GM19397 (cell line): ENCODE results near the gene PPM1E.
"Not testable (repeated sequence)": the region's sequence is repeated elsewhere in the genome, so short reads cannot be mapped to it uniquely, and the experiment has no call there.

Source experiments
- ATAC-seq: cut with Tn5 transposase; IDR thresholded peaks from one replicate; pipeline ENCODE4 v1.9.1; 2021; ENCODE audit warnings: mild to moderate bottlenecking, moderate library complexity; ENCODE audit not compliant: unreplicated experiment

PPM1E gene

DNA sequence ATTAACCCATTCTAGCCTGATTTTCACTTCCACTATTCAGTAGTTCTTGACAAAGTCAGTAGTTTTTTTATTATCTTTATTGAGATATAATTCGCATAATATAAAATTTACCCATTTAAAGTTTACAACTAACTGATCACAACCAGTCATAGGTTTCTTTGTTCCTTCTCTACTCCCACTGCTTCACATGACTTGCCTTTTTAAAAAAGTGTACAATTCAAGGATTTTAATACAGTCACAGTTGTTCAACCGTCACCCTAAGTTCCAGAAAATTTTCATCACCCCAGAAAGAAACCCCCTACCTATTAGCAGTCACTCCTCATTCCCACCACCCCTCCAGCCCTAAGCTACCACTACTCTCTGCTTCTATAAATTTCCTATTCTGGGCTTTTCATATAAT, 188.5 kb downstream of the PPM1E start:
- no peak for ATAC-seq

DNA sequence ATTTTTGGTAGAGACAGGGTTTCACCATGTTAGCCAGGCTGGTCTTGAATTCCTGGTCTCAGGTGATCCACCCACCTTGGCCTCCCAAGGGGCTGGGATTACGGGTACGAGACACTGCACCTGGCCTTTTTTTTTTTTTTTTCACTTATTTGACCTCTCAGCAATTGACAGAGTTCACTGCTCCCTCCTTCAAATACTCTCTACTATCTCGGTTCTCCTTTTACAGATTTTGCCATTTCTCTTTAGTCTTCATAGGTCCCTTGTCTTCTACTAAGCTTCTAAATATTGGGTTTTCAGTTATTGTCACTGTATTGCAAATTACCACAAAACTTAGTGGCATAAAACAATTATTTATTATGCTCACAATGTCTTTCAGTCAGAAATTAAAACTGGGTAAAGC, 191.8 kb downstream of the PPM1E start:
- ATAC-seq: no peak

DNA sequence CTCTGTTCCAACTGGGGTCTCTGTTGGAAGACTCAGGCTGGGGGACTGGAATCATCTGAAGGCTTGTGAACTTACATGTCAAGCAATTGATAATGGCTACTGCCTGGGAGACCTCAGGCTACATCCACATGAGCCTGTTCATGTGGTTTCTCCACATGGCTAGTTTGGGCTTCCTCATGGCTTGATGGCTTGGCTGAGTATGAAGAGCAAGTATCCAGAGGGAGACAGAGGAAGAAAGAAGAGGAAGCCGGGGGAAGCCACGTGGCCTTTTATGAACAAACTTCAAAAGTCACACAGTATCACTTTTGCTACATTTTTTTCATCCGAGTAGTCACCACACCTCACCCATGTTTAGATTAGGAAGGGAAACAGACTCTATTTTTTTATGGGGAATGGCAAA, 192.2 kb downstream of the PPM1E start:
- ATAC-seq: no peak

DNA sequence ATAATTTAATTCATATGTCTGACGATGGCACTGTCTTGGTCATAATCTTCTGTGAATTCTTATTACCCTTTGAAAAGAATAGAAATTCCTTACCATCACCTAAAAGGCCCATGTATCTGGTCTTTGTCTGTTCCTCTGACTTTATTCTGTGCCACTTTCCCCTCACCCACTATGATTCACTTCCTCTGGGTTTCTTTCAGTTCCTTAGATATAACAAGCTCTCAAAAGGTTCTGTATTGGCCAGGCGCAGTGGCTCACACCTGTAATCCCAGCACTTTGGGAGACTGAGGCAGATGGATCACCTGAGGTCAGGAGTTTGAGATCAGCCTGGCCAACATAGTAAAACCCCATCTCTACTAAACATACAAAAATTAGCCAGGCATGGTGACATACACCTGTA, 198.7 kb downstream of the PPM1E start:
- not testable (repeated sequence) for ATAC-seq

DNA sequence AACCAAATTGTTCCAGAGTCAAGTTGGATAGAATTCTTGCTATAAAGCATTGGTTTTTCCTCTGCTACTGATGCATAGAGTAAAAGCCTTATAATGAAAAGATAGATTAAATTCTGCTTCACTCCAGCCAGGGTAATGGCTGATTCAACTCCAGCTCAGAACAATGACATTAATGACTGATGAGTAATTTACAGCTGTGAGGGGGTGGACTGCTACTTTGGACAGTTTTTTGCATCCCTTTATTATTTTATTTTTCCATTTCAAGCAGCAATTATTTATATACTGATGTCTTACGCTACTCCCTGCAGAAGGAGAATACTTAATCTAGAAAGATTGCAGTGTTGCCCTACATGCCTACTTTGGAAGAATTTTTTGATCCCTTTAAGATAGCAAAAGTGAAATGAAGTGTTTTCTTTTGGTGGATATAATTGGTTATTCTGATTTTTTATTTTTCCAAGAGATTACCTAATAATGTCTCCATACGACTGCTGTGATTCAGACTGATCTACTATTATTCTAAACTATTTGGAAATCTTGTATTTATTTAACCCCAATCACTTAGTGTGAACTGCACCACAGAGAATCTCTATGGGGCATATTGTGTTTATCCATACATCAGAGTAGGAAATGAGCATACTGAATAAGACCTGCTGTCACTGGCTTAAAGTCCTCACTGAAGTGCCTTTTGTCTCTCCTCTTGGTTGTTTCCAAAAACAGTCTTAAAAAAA, 201.5 kb downstream of the PPM1E start:
- no peak for ATAC-seq

DNA sequence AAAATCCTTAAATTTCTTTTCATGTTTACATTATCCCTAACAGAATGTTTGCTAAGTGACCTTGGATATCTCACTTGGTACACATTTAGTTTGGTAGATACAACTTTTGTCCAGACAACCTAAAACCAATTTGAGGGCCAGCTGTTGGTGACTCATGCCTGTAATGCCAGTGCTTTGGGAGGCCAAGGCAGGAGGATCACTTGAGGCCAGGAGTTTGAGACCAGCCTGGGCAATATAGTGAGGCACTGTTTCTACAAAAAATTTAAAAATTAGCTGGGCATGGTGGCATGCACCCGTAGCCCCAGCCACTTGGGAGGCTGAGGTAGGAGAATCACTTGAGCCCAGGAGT, 202.0 kb downstream of the PPM1E start:
- ATAC-seq: not testable (repeated sequence)

DNA sequence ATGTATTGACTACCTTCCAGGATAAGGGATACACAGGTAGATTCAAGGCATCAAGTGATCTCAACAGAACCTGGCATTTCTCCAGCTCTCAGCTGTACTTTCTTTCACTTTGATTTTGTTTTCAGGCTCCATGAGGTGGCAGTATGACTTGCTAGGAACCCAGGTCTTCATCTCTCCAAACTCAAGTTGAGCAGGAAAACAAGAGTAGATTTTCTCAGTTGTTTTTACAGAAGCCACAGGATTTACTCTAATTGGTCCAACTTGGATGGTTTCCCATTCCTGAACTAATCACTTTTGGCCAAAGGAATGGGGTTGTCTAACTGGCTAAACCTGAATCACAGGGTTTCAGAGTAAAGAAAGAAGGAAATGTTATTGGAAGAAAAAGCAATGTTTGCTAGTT, 204.4 kb downstream of the PPM1E start:
- no peak for ATAC-seq

DNA sequence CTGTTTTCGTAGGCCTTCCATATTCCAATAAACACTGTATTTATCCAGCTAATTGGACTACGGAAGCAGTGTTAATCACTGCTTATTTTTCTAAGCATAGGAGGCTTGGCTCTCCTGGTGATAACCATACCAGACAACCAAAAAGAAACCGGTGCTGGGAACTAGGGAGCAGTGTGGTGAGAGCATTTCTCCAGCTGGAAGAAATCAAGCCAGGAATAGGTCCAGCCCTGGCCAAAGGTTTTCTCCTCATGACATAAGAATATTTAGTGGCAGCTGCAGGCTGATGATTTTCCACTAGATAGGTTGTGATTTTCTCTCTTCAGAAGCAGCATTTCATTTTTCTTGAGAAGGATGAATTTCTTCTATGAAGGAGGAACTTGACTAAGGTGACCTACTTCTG, 209.6 kb downstream of the PPM1E start:
- no peak for ATAC-seq

DNA sequence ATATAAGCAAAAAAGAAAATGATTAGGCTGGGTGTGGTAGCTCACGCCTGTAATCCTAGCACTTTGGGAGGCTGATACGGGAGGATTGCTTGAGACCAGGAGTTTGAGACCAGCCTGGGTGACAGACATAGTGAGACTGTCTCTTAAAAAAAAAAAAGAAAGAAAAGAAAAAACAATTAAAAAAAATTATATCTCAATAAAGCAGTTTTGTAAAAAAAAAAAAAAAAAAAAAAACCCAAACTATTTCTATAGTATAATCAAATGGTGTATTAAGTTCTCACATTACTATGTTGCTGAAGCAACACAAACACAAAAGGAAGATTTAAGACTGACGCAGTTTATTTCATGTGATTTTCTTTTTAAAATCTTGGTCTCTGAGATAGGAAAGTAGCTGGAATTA, 210.6 kb downstream of the PPM1E start:
- no peak for ATAC-seq

DNA sequence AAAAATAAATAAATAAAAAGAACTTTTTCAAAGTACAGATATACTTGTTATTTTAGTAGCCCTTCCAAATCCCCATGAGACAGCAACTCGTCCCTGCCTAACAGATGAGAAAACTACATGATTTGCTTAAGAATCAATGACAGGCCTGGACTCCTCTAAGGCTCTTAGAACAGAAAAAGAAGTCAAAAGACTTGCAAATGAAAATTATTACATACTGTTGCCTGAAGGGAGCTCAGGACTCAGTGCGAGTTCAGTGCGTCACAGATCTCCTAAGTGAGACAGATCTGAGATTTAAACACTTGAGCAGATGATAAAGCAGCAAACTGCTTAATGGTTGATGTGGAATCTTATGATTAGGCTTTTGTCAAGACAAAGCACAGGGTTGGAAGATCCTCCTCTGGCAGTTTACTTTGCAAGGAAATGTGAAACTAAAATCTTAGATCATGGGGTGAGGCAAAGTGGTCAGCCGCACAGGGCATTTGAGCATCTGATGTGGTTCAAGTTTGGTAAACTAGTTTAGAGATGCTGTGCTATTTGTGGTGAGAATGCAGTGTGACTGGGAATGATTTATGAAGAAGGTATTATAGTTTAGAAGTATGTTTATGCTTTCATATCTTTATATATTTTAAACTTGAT, 212.9 kb downstream of the PPM1E start:
- ATAC-seq: no peak

DNA sequence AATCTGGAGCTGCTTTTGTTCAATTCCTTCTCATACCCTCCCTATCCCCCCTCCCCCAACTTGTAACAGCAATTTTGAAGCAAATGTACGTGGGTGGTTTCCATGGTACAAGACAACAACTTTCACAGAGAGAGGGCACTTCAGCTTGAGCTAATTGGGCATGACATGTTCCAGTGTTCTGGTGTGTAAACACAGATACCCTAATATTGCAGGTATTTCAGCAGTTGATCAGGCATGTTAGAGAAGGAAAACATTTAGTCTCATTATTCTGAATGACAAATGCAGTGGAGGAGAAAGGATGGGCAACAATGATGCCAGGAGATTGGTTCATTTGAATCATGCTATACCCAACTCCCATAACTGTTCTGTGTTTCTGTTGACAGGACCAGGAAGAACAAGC, 213.5 kb downstream of the PPM1E start:
- ATAC-seq: no peak

DNA sequence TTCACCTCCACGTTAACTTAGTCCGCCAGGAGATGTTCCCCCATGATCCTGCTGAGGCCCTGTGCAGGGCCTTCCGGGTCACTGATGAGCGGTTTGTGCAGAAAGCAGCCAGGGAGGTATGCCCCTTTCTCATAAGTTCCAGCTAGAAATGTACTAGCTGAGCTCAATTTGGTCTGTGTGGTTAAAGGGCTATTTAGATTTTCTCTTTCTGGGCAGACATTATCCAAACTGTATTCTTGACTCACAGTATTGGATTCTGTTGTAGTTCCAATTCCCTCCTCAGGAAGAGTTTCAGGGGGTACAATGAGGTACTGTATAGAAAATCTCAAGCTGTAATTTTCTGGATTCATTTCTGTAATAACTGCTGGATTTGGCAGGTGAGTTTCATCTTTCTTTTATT, 214.0 kb downstream of the PPM1E start:
- ATAC-seq: no peak

DNA sequence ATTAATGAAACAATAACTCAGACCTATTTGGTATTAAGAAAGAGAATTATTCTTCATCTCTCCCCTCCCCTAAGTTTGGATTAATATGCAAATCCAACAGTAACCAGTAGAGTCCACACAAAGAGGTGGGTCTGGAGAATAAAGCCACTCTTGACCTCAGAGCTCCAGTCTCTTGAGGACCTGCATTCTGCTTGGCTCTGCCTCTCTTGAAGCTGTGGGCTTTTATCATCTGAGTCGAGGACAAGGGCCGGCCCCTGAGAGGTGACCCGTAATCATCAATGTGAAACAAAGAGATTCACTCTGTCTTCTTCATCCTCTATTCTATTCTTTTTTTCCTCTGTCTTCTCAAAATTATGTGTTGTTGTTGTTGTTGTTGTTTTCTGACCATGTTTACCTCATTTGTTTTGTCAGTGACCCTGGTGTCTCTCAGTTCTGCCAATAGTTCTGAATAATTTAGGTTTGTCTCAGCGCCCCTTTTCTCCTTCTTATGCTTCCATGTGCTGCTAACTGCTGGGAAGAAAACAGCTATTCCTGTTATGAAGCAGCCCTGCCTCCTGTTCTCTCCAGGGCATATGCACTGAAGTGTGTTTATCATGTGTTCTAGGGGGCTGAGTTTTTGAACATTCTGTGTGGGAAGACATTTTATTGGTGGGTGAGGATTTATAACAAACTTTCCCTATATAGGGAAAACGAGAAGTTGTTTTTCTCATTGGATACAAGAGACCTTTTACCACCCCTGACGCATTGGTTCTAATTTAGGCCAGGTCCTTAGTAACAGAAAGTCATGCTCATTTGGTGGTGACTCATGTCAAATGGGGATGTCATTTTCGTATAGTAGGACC, 215.2 kb downstream of the PPM1E start:
- ATAC-seq: no peak

DNA sequence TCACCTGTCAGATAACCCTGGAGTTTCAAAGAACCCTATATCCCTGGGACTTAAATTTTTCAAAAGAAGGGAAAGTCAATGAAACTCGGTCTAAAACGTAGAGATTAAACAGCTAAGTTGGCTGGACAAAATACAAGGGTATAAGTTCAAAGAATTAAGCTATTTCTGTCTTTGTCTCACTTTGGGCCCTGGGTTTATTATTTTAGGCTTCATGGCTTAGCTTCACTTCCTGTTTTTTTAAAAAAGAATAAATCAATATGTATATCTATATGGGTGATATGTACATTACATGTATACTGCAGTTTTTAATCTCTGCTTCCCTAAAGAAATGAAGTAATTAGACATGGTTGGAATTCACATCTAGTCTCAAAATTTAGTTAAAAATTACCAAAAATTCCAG, 218.7 kb downstream of the PPM1E start:
- ATAC-seq: no peak

DNA sequence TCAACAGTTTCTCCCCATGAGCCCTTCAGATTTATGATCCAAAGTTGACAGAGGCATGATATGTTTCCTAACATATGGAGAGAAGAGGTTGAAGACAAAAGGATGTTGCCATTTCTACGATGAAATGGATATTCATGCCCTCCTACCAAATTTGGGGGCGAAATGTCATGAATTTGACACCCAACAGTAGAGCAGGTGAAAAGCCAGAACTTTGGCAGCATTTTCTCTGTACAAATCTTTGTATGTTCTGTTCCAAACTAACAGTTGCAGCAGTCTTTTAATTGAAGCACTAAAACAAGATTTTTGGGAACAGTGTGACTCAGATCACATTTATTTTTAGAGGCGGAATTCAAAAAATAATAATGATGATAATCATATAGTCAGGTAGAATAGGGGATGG, 220.9 kb downstream of the PPM1E start:
- no peak for ATAC-seq

DNA sequence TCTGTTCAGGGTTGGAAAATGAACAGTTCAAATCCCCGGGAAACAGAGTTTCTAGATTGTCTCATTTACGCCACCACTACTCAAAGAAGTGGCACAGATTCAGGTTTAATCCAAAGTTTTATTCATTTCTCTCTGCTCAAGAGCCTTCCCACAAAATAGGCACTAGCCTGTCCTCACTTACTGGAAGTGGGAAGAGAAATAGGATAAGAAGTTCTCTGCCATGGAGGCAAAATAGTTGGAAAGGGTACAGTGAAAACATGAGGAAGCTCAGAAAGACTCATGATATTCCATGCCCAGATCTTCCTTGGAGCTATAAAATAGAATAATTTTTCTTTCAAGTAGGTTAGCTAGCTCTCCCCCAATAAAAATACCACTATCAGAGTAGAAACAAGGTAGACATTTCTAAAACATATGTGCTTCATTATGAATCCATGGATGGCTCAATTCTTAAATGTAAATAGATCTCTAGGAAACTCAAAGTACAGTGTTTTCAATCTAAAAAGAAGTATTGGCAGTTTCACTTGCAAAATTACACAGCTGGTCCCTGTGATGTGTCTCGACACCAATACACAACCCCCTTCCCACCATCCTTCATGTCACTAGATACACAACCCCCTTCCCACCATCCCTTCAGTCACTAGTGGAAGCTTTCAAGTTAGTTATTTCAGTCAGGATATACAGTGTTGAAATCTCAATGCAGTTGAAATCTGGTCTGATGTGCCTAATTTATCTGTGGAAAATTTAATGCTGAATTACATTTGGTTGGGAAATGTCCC, 225.2 kb downstream of the PPM1E start:
- ATAC-seq: no peak

DNA sequence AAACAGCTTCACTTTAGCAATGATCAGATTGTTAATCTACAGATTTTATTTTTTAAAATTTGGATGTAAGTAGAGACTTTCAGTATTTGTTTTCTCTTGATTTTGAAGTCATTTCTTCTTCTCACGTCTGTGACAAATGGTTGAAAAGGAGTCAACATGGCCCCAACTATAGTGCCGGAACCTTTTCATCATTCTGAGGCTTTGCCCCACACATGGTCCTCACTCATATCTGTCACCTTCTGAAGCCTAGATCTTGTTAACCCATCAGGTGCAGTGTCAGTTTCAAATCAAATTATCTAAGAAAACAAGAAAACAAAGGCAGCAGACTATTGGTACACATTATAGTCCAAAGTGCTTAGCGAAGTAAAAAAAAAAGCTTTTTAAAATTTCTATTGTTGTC, 227.0 kb downstream of the PPM1E start:
- no peak for ATAC-seq

DNA sequence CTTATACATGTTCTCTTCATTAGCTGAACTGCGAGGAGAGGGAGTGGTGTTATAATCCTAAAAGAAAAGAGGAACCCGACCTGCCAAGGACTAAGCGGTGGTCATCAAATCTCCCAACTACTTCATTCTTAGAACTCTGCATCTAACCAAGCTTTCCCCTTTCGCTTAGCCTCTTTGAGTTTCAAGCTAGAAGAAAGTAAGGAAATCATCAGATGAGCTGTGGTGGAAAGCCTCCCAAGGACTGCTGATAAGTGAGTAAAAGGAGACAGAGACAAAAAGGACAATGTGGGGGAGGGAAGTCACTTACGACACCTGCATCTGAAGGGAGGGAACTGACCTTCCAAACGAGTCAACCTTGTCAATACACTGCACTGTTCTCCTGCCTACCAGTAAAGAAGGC, 229.7 kb downstream of the PPM1E start:
- no peak for ATAC-seq

DNA sequence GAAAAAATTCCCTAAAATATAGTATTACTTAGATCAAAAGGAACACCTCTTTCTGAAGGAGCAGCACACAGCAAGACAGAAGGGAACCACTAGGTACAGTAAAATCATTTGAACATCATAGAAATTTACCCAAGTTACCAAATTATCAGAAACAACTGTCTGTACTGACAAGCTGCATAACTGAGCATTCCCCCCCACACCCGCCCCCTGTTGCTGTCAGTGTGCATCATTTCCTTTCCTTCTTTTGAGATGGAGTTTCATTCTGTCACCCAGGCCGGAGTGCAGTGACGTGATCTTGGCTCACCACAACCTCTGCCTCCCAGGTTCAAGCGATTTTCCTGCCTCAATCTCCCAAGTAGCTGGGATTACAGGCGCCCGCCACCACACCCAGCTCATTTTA, 230.3 kb downstream of the PPM1E start:
- ATAC-seq: no peak

DNA sequence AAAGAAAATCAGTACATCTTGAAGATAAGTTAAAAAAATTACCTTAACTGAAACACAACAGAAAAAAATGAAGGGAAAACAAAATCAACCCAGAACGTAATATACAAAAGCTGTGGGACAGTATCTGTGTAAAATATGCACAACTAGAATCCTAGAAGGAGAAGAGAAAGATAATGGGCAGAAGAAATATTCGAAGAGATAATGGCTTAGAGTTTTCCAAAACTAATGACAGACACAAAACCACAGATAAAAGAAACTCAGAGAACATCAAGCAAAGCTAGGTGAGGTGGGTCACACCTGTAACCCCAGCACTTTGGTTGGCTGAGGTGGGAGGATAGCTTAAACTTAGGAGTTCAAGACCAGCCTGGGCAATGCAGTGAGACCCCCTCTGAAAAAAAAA, 234.0 kb downstream of the PPM1E start:
- ATAC-seq: no peak

DNA sequence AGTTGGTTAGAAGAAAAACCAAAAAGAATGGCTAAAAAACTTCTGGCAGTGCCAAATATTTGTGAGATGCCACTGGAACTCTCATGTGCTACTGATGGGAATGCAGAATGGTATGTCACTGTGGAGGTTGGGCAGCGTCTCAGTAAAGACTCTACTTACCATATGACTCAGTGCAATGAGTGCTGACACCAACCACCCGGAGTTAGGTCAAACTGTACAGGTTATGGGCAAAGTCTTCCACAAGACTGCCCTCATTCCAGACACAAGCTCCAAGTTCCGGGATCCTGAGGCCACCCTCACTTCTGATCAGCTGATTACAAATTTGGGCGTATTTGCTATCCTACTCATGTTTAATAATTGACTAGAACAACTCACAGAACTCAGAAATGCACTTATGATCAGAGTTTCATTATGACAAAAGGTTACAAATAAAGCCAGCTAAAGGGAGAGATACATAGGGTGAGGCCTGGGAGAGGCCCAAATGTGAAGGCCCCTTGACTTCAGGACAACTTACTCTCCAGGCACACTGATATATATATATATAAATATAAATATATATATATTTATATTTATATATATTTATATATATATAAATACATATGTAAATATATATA, 236.2 kb downstream of the PPM1E start:
- ATAC-seq: no peak
